IPS DF 6.9 (cell line): ENCODE results near the gene NOVA2.

Experiments used
- DNase-seq: peaks from one replicate; pipeline ENCODE4 v3.0.0-alpha.2; 2013; ENCODE audit warnings: low read depth, low spot score
- H3K27ac ChIP-seq: one replicate; pipeline ENCODE4 v1.5.1; 2013; ENCODE audit warnings: low read length, control low read depth
- H3K27me3 ChIP-seq: 2 replicates; pipeline ENCODE4 v1.6.1; 2013; ENCODE audit warnings: mild to moderate bottlenecking, low read length; ENCODE audit not compliant: control insufficient read depth, insufficient read depth
- H3K36me3 ChIP-seq: 2 replicates; pipeline ENCODE4 v1.6.1; 2013; ENCODE audit warnings: low read length; ENCODE audit not compliant: control insufficient read depth, insufficient read depth
- H3K4me1 ChIP-seq: 2 replicates; pipeline ENCODE4 v1.6.1; 2013; ENCODE audit warnings: low read length; ENCODE audit not compliant: control insufficient read depth, insufficient read depth
- H3K4me3 ChIP-seq: 2 replicates; pipeline ENCODE4 v1.5.1; 2013; ENCODE audit warnings: mild to moderate bottlenecking, low read length
- H3K9me3 ChIP-seq: 2 replicates; pipeline ENCODE4 v1.6.1; 2013; ENCODE audit warnings: low read length, inconsistent platforms; ENCODE audit not compliant: control insufficient read depth, insufficient read depth
- WGBS: extraction: QIAGEN DNeasy Blood & Tissue Kit; methylation state at CpG from one replicate; pipeline ENCODE4 v1.1.7; 2013; ENCODE audit warnings: mixed read lengths, missing lambda C conversion rate; ENCODE audit not compliant: insufficient read length, insufficient coverage; 5-methylcytosine and 5-hydroxymethylcytosine counted together

The NOVA2 gene

DNA sequence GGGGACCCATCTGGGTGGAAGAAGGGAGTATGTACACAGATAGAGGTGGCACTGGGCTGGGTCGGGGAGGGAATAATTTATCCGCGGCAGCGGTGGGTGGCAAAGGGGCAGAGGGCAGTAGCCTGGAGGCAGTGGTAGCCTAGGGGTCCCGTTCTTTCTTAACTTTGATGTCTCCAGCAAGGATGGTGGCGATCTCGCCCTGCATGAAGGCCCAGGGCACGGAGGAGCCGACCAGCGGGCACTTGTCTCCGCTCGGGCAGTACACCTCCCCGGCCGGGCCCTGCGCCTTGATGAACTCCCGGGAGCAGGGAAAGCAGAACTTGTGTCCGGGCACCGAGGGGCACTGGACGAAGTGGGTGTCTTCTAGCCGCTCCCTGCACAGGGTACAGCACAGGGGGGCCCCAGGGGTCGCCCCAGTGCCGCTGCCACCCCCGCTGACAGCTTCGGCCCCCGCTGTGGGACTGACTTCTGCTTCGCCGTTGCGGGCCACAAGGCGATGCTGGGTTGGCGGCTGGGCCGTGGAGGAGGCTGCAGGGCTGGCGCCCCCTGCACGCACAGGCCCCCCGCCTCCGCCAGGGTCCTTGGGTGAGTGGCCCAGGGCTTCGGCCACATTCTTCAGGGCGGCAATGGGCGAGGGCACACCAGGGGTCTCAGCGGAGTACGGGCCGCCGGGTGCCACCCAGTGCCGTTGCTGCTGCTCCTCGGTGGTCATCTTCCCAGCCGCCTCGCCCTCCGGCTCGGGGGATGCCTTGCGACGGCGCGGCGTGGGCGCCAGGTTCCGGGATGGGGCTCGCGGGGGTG lies 89.6 kb downstream of the NOVA2 start:
- Histone ChIP-seq H3K27ac (no peak overlapping the region), H3K4me3 (no peak overlapping the region)
- no CpG with 5 or more reads among the region's 57 CpGs for WGBS

More for the DNA sequence above, 89.6 kb downstream of the NOVA2 start:
- DNase-seq: no peak
- peaks cover 10% of the 10 kb centered on the region; the same call in 1 of the 2 replicates for H3K36me3 ChIP-seq
- peaks cover 13% of the 10 kb centered on the region for H3K4me1 ChIP-seq
- H3K27me3 ChIP-seq: no peaks in the 10 kb centered on the region
- H3K9me3 ChIP-seq: no peaks in the 10 kb centered on the region
